ENCODE data around the gene CGNL1. TPM values are rescaled to one million over a fixed set of nuclear protein-coding genes. Genes with fewer than 3 reads are reported as not detected.

The CGNL1 gene
- polyA plus RNA-seq, 1 of the 3 experiments (the other 2 are of a cell fraction): 0.23 TPM

- no peaks in the 10 kb centered on the region for H4K20me1 ChIP-seq (ENCODE audit: insufficient read depth)
- no peaks in the 10 kb centered on the region for H3K27me3 ChIP-seq (ENCODE audit: insufficient read depth)
- H3F3A ChIP-seq (replicated peaks; ENCODE audit: insufficient read depth): no peaks in the 10 kb centered on the region
- no peaks in the 10 kb centered on the region for H3K9me2 ChIP-seq
- H3K4me2 ChIP-seq: no peak overlapping the region
- no peak for DNase-seq
- H2AFZ ChIP-seq (ENCODE audit: low read depth): no peak overlapping the region
- no peak for TF ChIP-seq JUND (IDR thresholded peaks at IDR 0.05)
- TF ChIP-seq NRF1 (IDR thresholded peaks at IDR 0.05; ENCODE audit: low read depth, low read length): no peak
- no peak for TF ChIP-seq SMC3 (IDR thresholded peaks at IDR 0.05; ENCODE audit: low read depth, low read length)
- TF ChIP-seq FOXJ3 (CRISPR knock-in tag; IDR thresholded peaks at IDR 0.05): no peak
- no peak for TF ChIP-seq YY1 (IDR thresholded peaks at IDR 0.05; ENCODE audit: low read depth)
- TF ChIP-seq TAF1 (IDR thresholded peaks at IDR 0.05; ENCODE audit: borderline replicate concordance, low read depth, low read length): no peak
- no peak for TF ChIP-seq POLR2AphosphoS5 (IDR thresholded peaks at IDR 0.05; ENCODE audit: low read depth, low read length)
- no peak for TF ChIP-seq SIN3A (IDR thresholded peaks at IDR 0.05; ENCODE audit: borderline replicate concordance, low read depth, low read length)
- TF ChIP-seq RAD21 (IDR thresholded peaks at IDR 0.05; ENCODE audit: low read length): no peak
- TF ChIP-seq FOSL2 (IDR thresholded peaks at IDR 0.05; ENCODE audit: borderline replicate concordance, low read depth): no peak
- H3K36me3 ChIP-seq (replicated peaks in 1 of 2; ENCODE audit: control insufficient read depth in 1 of 2, insufficient read depth in 2 of 2, low read length in 1 of 2): no peaks in the 10 kb centered on the region
- H3K9ac ChIP-seq: no peak overlapping the region
- H3K27ac ChIP-seq (ENCODE audit: low read depth in 2 of 2, low read length in 1 of 2): no peak overlapping the region
- POLR2A ChIA-PET: no interaction called here
- no peaks in the 10 kb centered on the region for H3K9me3 ChIP-seq
- peaks cover 0 to 4% of the 10 kb centered on the region in 2 experiments; a peak in 1 of 4 replicates for H3K4me1 ChIP-seq (ENCODE audit: control insufficient read depth in 1 of 2, insufficient read depth in 2 of 2, low read depth in 1 of 2, low read length in 1 of 2)
- 78% methylated on average over 8 of the region's 13 CpGs for WGBS (ENCODE audit: low lambda C conversion rate)
- H3K4me3 ChIP-seq (ENCODE audit: low read depth in 2 of 2, low read length in 1 of 2): no peak overlapping the region
- no peaks in the 10 kb centered on the region for H3K79me2 ChIP-seq (ENCODE audit: insufficient read depth)
- CTCF ChIA-PET: interaction anchor here (1.1 kb wide), 1 partner anchor 31 kb away, joined by 3 read pairs; no protein-coding TSS in a partner anchor
These were observed 42.3 kb downstream of the CGNL1 start for GRCh38 chr15:57418635-57419034.

GRCh38 chr15:57419335-57419734 is 43.0 kb downstream of the CGNL1 start:
- Histone ChIP-seq H3K4me1 (ENCODE audit: control insufficient read depth in 1 of 2, insufficient read depth in 2 of 2, low read depth in 1 of 2, low read length in 1 of 2) (peaks cover 0 to 4% of the 10 kb centered on the region in 2 experiments; a peak in 1 of 4 replicates), H3K27me3 (ENCODE audit: insufficient read depth) (no peaks in the 10 kb centered on the region), H4K20me1 (ENCODE audit: insufficient read depth) (no peaks in the 10 kb centered on the region), H3K27ac (ENCODE audit: low read depth in 2 of 2, low read length in 1 of 2) (no peak overlapping the region), H2AFZ (ENCODE audit: low read depth) (no peak overlapping the region), H3K4me2 (no peak overlapping the region), H3K9me2 (no peaks in the 10 kb centered on the region), H3K9me3 (no peaks in the 10 kb centered on the region), H3K4me3 (ENCODE audit: low read depth in 2 of 2, low read length in 1 of 2) (no peak overlapping the region), H3K36me3 (replicated peaks in 1 of 2; ENCODE audit: control insufficient read depth in 1 of 2, insufficient read depth in 2 of 2, low read length in 1 of 2) (no peaks in the 10 kb centered on the region), H3F3A (replicated peaks; ENCODE audit: insufficient read depth) (no peaks in the 10 kb centered on the region), H3K9ac (no peak overlapping the region), H3K79me2 (ENCODE audit: insufficient read depth) (no peaks in the 10 kb centered on the region)
- ChIA-PET CTCF (no interaction called here), POLR2A (no interaction called here)
- TF ChIP-seq MXI1 (IDR thresholded peaks at IDR 0.05; ENCODE audit: low read depth, low read length) (no peak), PBX3 (IDR thresholded peaks at IDR 0.05) (no peak), TAF1 (IDR thresholded peaks at IDR 0.05; ENCODE audit: borderline replicate concordance, low read depth, low read length) (no peak), TCF12 (IDR thresholded peaks at IDR 0.05) (no peak), USF1 (IDR thresholded peaks at IDR 0.05; ENCODE audit: borderline replicate concordance, low read depth) (no peak), ELF1 (IDR thresholded peaks at IDR 0.05) (no peak), NFIC (IDR thresholded peaks at IDR 0.05; ENCODE audit: borderline replicate concordance) (no peak), NRF1 (IDR thresholded peaks at IDR 0.05; ENCODE audit: low read depth, low read length) (no peak), USF2 (IDR thresholded peaks at IDR 0.05; ENCODE audit: borderline replicate concordance, low read depth, low read length) (no peak), FOXJ3 (CRISPR knock-in tag; IDR thresholded peaks at IDR 0.05) (no peak), IRF3 (IDR thresholded peaks at IDR 0.05; ENCODE audit: low read depth, low read length) (no peak)
- DNase-seq: no peak
- 52% methylated on average over 2 of the region's 2 CpGs for WGBS (ENCODE audit: low lambda C conversion rate)
